Cardiac muscle cell (in vitro differentiated cells and primary cell): ENCODE measurements around the gene TTLL5. TPM values are rescaled to one million over a fixed set of nuclear protein-coding genes. Genes with fewer than 3 reads are reported as not detected.

ENCODE experiments used
- DNase-seq, 2 donors: peaks; one replicate each; pipeline versions ENCODE4 v3.0.0 to v3.0.0-alpha.2; 2010 to 2017; ENCODE audit warnings: low read depth in 1 of 2, low spot score in 1 of 2
- H3K27ac ChIP-seq: fragments of 200-600 bp; sonication (generic); 2 replicates; pipeline ENCODE4 v1.5.1; 2016
- H3K27me3 ChIP-seq: fragments of 200-600 bp; sonication (generic); 2 replicates; pipeline ENCODE4 v1.6.0; 2016; ENCODE audit warnings: control low read depth
- H3K36me3 ChIP-seq: fragments of 200-600 bp; sonication (generic); 2 replicates; pipeline ENCODE4 v1.5.1; 2016; ENCODE audit warnings: control low read depth
- H3K4me1 ChIP-seq: fragments of 200-600 bp; sonication (generic); 2 replicates; pipeline ENCODE4 v1.8.1; 2017; ENCODE audit warnings: low read depth, mild to moderate bottlenecking, mixed run types
- H3K4me3 ChIP-seq: fragments of 200-600 bp; sonication (generic); 2 replicates; pipeline ENCODE4 v1.5.1; 2016; ENCODE audit warnings: mild to moderate bottlenecking
- H3K9me3 ChIP-seq: fragments of 200-600 bp; sonication (generic); 2 replicates; pipeline ENCODE4 v1.5.1; 2017; ENCODE audit warnings: low read depth, mild to moderate bottlenecking, control low read depth
- polyA plus RNA-seq: library from polyadenylated mRNA; unstranded; fragments of >200 nt; fragmentation: Nextera tagmentation; extraction: Ambion mirVana; gene quantifications from 2 replicates; pipeline ENCODE4 v1.2.1, GENCODE V29; 2016
- total RNA-seq: library from RNA; depleted of rRNA; stranded (reverse); fragments of >200 nt; gene quantifications from 2 replicates; pipeline ENCODE4 v1.2.3, GENCODE V29; 2016
- TF ChIP-seq, protein P1 (sequence below): IDR thresholded peaks from 2 replicates; pipeline ENCODE4 v1.5.1; 2012; ENCODE audit warnings: low read depth, mild to moderate bottlenecking, low read length

The TTLL5 gene
- total and polyA plus RNA-seq, 2 experiments from 2014 or later, result 24.1 to 28.4 TPM

DNA sequence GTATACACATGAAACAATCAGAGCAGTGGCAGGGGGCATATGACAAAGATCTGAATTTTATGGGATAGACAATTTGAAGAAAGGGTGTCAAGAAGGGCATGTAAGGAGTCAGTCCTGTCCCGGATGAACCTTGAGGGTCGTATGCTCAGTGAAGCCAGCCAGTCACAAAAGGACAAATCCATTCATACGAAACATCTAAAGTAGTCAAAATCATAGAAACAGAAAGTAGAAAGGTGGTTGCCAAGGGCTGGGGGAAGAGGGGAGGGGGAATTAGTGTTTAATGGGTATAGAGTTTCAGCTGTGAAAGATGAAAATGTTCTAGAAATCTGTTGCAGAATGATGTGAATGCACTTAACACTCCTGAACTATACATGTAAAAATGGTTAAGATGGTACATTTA is 163.3 kb downstream of the TTLL5 start:
- TF ChIP-seq, protein P1, sequence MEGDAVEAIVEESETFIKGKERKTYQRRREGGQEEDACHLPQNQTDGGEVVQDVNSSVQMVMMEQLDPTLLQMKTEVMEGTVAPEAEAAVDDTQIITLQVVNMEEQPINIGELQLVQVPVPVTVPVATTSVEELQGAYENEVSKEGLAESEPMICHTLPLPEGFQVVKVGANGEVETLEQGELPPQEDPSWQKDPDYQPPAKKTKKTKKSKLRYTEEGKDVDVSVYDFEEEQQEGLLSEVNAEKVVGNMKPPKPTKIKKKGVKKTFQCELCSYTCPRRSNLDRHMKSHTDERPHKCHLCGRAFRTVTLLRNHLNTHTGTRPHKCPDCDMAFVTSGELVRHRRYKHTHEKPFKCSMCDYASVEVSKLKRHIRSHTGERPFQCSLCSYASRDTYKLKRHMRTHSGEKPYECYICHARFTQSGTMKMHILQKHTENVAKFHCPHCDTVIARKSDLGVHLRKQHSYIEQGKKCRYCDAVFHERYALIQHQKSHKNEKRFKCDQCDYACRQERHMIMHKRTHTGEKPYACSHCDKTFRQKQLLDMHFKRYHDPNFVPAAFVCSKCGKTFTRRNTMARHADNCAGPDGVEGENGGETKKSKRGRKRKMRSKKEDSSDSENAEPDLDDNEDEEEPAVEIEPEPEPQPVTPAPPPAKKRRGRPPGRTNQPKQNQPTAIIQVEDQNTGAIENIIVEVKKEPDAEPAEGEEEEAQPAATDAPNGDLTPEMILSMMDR, result no peak
- no peaks in the 10 kb centered on the region for H3K27me3 ChIP-seq
- no peak for DNase-seq
- H3K4me3 ChIP-seq, result no peak overlapping the region
- no peaks in the 10 kb centered on the region for H3K9me3 ChIP-seq
- no peak overlapping the region for H3K27ac ChIP-seq
- peaks cover 20% of the 10 kb centered on the region for H3K4me1 ChIP-seq
- no peaks in the 10 kb centered on the region for H3K36me3 ChIP-seq

DNA sequence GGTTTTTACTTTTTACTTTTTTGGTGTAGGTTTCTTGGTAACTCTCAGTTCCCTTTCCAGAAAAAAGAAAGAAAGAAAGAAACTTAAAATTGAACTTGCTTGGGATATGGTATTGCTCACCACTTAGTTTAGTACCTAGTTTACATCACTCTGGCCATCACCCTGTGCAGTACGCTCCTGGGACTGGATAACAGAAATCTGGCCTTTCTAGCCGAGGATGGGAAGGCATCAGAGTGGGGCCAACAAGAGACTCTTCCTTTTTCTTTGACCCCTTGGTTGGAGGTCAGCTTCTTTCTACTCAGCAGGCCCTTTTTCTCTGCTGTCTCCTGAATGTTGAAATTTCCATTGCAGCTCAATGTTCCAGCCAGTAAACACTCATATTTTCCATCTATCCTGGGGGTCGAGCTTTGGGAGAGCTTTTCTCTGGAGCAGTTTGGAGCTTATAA is 164.1 kb downstream of the TTLL5 start:
- Histone ChIP-seq H3K36me3 (no peaks in the 10 kb centered on the region), H3K4me3 (no peak overlapping the region), H3K4me1 (peaks cover 20% of the 10 kb centered on the region), H3K9me3 (no peaks in the 10 kb centered on the region), H3K27ac (peak overlapping the region; percentile 92), H3K27me3 (no peaks in the 10 kb centered on the region)
- DNase-seq, result peak in 1 of 2 donors; percentile 80
- TF ChIP-seq, protein P1, result no peak

DNA sequence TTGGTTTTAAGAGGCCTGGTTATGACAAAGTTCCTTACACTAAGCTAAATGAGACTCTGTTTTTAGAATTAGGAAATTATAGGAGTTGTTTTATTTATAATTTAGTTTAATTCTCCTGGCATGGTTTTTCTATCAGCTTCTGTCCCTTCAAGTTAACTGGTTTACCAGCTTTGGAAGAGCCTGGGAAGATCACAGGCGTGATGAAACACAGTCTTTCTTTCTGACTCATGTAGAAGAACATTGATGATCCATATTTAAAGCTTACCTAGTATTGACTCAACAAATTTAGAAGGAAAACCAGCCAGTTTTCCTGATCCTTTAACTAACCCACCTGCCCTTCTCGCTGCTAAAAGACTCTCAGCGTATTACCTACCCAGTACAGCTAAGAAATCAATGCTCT is 165.6 kb downstream of the TTLL5 start:
- Histone ChIP-seq H3K4me1 (peaks cover 20% of the 10 kb centered on the region), H3K27ac (peak overlapping the region; percentile 92), H3K9me3 (no peaks in the 10 kb centered on the region), H3K27me3 (no peaks in the 10 kb centered on the region), H3K4me3 (no peak overlapping the region), H3K36me3 (no peaks in the 10 kb centered on the region)
- DNase-seq, result no peak
- TF ChIP-seq, protein P1, result no peak

DNA sequence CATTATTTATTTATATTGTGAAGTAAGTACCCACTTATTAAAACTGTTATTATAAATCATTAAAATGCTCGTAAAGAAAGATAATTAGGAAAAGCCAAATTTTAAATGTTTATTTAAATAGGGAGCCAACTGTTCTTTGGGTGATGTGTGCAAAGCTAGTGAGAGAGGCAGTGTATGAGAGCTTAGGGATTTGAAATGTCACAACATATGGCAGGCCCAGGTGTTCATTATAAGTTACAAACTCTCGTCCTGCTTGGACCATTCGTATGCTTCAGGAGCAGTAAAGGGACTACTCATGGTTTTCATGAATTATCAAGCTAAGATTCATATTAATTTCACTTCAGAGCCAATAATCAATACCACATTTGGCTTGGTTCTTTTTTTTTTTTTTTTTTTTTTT is 166.3 kb downstream of the TTLL5 start:
- no peak for DNase-seq
- Histone ChIP-seq H3K4me1 (peaks cover 20% of the 10 kb centered on the region), H3K9me3 (no peaks in the 10 kb centered on the region), H3K27me3 (no peaks in the 10 kb centered on the region), H3K4me3 (no peak overlapping the region), H3K27ac (peak overlapping the region; percentile 92), H3K36me3 (no peaks in the 10 kb centered on the region)
- TF ChIP-seq, protein P1, result no peak

DNA sequence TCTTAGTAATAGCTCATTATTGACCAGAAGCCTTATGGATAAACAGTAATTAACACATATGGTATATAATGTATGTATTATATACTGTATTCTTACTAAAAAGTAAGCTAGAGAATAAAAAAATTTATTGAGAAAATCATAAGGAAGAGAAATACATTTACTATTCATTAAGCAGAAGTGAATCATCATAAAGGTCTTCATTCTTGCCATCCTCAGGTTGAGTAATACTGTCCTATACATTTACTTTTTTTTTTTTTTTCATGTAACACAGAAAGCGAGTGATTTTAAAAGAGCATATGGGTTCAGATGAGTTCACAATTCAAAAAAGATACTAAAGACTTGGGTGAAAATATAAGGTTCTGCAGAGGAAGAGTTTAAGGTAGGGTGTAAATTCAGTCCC is 168.3 kb downstream of the TTLL5 start:
- Histone ChIP-seq H3K27me3 (no peaks in the 10 kb centered on the region), H3K4me1 (peaks cover 30% of the 10 kb centered on the region), H3K9me3 (no peaks in the 10 kb centered on the region), H3K4me3 (no peak overlapping the region), H3K27ac (no peak overlapping the region), H3K36me3 (no peaks in the 10 kb centered on the region)
- no peak for DNase-seq
- TF ChIP-seq, protein P1, result no peak

DNA sequence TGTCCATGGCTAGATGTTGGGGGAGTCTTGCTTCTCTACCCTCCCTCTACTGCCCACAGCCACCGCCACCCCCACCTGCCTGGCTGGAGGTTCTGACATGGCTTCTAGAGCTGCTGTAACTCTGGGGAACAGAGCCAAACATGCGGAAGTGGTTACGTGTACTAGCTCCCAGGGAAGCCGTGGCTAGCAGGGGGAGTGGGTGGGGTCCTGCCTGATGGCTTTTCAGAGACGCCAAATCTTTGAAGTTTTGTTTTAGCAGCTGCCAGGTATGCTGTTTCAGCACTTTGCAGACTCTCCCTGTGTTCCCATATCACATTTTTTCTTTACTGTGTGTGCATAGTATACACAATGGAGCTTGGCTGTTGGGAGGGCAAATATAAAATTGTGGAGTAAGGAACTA is 170.4 kb downstream of the TTLL5 start:
- Histone ChIP-seq H3K4me3 (no peak overlapping the region), H3K36me3 (no peaks in the 10 kb centered on the region)

More for the DNA sequence above, 170.4 kb downstream of the TTLL5 start:
- no peaks in the 10 kb centered on the region for H3K27me3 ChIP-seq
- H3K4me1 ChIP-seq, result peaks cover 19% of the 10 kb centered on the region
- H3K9me3 ChIP-seq, result no peaks in the 10 kb centered on the region
- no peak overlapping the region for H3K27ac ChIP-seq
- DNase-seq, result peak in 1 of 2 donors; percentile 84
- TF ChIP-seq, protein P1, result no peak
